Activated naive CD4-positive, alpha-beta T cell treated with anti-CD3 and anti-CD28 coated beads, Interleukin-2, amount 50 U/mL, for 16 hours (primary cell): Measurements from ENCODE around the gene PPP1R14D.

ENCODE experiments used
- DNase-seq: peaks from one replicate; pipeline ENCODE4 v3.0.0-alpha.2; 2020

PPP1R14D gene

DNA sequence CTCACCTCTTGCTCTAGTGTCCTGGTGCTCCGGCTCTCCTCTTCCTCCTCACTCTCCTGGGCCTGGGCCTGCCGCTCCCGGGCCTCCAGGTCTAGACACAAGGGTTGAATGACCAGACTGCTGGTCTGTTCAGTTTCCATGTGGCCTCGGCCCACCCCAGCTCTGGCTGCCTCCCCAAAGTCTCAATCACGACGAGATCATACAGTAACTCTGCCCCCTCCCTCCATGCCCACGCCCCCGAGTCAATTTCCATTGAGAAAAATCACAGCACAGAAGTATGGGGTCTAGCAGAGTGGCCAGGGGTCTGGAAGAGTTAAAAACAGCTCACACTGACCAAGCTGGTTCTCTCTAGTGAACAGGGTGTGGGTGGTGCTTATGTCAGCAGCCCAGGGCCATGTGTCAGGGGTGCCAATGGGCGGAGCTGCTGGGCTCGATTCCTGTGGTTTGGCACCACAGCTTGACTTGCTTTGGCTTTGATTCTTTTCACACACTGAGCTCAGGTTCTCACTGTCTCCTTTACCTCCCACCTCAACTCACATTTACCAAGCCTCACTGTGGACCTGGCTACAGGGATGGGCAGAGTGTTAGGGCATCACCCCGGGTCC is 51.9 kb downstream of the PPP1R14D start:
- no peak for DNase-seq

DNA sequence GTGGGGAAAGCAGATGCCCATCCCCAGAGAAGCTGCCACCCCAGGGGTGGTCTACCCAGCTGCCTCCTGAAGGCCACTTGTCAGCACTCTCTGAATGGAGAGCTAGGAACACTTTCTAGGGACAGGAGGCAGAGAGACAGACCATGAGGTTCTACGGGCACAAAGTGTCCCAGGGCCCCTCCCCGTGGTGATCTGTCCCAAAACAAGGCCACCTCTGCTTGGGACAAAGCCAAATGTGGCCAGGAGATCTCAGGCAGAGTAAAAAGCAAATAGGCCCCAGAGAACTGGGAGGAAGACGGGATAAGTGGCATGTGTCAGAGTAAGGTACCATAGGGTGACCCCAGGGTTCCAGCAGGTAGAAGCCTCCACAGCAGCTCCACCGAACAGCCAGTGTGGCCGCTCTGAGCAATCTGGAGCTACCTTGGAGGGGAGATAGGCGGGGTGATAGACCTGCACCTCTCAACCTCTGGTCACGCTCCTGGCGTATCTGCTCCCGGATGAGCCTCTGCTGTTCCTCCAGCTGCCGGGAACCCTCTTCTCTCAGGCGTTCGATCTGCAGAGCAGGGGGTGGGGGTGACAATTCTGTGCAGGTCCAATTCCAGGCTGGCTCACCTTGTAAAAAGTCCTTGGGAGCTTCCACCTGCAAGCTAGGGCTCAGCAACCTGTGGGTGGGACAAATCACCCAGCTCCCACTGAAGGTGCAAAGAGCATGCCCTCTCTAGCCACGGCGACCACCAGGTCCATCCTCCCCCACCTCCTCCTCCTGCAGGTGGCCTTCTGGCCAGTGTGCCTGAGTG is 52.6 kb downstream of the PPP1R14D start:
- no peak for DNase-seq

DNA sequence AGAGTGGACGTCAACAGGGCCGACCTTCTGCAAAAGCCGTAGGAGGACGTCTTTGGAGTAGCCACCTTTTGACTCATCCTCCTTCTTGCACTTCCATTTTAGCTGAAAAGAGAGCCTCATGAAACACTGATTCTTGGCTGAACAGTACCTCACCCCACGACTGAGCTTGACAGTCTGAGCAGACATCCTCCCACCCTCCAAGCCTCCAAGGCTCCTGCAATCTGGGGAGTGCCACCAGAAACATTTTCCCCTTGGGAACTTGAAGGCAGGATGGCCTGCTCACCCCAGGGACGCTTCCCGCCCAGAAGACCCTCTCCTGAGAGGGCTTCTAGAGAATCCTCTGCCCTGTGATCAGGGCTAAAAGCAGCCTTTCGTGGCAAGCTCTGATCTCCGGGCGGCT is 53.5 kb downstream of the PPP1R14D start:
- no peak for DNase-seq

DNA sequence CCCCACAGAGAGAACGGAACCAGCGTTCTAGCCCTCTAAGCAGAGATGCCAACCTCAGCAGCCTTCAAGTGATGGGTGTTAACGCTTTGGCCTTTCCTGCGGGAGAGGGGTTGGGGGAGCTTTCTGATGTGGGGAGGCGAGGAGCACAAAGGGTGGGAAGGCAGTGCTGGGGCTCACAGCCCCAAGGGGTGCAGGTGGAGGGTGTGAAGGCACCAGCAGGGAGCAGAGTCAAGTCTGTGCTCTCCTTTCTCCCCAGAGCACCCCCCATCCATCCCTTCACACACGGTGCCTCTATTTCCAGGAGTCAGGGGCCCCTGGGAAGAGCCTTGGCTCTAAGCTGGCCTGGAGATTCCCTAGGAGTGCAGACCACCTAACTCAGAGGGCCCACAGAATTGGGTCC is 54.6 kb downstream of the PPP1R14D start:
- DNase-seq: no peak

DNA sequence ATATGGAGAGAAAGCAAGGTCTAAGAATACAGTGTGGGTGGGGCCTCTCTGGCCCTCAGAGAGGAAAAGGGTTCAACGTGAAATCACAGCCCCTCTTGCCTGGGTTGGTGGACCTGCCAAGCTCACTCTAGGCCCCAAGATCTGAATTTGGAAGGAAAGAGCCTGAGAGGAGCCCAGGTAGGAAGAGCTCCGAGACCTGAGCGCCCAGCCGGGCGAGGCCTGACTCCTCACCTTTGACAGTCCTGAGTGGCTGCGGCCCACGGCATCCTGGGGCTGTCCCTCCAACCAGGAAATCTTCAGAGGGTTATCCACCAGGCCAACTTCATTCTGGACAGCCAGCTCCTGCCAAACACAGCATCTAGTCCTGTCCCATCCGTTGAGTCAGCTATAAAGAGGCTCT is 55.0 kb downstream of the PPP1R14D start:
- DNase-seq: no peak

DNA sequence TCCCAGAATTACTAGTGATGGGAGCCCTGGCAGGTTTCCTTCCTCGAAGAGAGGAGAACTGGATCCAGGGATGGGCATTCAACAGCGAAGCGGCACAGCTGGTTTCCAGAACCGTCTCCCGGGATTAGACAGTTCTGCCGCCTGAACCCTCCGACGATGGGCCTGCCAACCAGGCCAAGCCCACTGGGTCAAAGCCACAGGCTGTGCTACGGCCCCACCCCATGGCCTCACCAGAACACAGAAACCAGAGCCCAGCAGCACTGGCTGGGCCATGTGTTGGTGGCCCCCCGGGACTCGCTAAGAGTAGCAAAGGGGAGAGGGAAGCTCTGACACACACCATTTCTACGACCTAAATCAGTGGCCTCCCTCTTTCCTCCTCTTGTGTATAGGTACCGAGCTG is 56.5 kb downstream of the PPP1R14D start:
- DNase-seq: no peak

DNA sequence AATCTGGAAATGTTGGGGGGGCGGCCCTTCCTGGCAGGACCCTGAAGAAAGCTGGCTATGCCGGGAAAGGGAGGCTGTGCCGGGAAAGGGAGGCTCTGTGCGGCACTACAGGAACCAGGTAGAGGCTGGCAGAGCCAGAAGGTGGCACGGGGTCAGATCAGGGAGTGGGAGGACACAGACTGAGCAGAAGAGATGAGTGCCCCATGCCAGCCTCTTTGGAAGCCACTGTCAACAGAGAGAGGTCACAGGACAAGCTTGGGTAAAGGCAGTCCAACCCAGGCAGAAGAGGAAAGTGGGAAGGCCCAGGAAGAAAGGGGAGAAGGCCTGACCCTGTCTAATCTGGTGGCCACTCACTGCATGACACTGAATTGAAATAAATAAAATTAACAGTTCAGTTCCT is 57.3 kb downstream of the PPP1R14D start:
- DNase-seq: no peak

DNA sequence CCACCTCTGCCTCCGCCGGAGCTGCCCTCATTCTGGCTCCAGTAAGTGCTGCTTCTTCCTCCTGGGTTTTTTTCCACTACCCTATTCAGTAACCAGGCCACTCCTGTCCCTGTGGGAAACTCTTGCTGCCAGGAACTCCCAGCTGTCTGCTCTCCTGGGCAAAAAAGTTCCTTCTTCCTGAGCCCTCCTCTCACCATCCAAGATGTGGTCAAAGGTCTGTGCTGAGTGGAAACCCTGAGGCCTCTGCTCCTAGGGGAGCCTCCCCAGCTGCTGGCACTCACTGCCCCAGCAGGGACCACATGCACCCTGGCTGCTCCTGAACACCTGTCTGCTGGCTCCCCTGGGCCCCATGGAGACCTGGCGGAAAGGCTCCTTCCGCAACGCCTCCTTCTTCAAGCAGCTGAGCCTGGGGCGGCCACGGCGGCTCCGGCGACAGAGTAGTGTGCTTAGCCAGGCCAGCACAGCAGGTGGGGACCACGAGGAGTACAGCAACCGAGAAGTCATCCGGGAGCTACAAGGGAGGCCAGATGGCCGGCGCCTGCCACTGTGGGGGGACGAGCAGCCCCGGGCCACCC is 58.3 kb downstream of the PPP1R14D start:
- DNase-seq: no peak

DNA sequence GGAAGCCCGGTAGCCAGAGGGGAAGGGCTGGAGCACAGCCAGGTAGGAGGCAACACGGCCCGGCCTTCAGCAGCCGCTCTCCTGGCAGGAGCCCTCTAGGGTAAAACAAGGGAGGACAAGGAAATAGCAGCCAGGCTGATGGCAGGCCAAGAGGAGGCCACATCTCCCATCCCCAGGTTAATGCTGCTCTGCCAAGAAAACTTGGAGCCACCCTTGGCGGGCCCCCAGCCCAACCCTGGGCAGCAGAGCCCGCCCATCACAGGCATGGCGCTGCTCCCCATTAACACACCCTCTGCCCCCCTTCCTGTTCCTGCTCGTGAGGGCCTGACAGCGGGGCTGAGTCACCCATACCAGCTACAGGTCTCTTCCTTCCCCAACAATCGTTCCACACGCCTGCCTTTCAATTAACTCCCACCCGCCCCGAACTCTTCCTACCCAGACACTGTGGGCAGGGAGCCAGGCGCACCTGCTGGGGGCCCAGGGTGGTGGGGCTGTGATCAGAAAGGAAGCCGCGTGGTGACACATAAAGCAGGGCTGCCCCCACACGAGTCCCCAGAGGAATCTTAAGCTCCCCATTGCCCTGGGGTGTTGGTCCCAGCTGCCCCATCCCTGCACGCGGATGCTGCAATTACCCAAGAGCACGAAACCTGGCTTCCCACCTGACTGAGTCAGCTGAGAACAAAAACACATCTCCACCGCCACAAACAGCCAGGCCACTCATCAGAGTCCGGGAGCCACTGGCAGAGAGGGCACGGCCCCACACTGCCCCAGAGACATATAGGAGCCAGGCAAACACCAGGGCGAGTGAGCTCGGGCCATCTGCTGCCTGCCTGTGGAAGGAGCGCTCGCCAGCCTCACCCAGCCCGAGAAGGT is 59.0 kb downstream of the PPP1R14D start, which contains the start of gene C15orf62:
Gene C15orf62, plus strand, starts transcription at position 707 of the 873 bp plus-strand sequence. CDS start 516 bp downstream, outside the sequence.
- peak; percentile 80 for DNase-seq

DNA sequence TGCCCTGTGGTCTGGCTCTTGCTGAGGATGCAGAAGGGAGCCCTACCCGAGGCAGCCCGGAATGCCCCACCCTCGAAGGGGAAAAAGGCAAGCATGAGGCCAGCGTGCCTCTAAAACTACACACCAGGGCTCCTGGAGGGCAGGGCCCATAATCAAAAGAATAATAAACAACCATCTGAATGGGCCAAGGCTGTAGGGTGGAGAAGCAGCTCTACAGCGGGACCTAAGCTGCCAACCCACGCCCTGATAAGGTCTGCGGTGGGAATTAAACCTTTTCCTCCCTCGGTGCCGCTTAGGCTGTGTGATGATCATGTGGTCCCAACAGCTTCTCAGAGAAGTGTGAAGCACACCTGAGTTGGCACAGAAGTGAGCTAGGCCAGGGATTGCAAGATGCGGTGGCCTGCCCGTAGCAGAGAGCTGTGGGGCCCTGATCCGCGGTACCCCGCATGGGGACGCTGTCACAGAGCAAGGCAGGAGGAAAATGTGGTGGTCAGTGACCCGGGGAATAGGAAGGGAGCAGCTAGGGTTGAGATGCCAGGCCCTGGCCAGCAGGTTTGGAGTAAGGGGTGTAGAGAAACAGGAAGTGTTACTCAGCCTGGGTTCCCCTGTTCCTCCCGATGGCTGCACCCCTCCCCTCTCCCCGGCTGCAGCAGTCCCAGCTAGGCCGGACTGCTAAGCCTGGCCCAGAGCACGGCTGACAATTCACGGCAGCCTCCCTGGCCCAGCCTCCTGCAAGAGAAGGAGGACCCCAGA is 59.8 kb downstream of the PPP1R14D start:
- DNase-seq: no peak

DNA sequence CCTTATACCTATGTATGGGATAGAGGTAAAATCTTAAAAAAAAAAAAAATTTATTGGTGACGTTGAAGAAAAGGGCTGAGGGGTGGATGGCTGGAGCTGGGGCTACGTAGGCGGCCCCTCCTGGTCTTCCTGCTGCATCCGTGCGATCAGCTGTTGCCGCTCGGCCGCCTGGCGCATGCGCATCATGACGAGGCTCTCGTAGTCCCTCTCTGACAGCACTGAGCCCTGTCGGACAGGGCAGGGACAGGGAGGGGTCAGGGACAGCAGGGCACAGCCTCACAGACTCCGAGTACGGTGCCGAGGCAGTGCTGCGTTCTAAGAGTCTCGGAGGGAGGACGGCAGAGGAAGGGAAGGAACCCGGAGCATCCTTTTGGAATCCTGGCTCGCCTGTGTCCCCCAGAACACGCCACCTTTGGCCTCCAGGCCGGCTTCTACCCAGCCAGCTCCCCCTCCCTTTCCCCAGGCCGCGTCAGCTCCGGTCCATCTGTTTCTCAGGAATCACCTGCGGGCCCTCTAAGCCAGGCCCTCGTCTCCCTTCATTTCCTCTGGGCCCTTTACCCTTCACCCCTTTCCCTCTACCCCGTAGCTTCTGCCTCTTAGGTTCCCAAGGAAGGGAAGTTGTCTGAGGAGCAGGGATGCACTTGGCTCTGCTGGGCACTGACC is 60.5 kb downstream of the PPP1R14D start:
- no peak for DNase-seq

DNA sequence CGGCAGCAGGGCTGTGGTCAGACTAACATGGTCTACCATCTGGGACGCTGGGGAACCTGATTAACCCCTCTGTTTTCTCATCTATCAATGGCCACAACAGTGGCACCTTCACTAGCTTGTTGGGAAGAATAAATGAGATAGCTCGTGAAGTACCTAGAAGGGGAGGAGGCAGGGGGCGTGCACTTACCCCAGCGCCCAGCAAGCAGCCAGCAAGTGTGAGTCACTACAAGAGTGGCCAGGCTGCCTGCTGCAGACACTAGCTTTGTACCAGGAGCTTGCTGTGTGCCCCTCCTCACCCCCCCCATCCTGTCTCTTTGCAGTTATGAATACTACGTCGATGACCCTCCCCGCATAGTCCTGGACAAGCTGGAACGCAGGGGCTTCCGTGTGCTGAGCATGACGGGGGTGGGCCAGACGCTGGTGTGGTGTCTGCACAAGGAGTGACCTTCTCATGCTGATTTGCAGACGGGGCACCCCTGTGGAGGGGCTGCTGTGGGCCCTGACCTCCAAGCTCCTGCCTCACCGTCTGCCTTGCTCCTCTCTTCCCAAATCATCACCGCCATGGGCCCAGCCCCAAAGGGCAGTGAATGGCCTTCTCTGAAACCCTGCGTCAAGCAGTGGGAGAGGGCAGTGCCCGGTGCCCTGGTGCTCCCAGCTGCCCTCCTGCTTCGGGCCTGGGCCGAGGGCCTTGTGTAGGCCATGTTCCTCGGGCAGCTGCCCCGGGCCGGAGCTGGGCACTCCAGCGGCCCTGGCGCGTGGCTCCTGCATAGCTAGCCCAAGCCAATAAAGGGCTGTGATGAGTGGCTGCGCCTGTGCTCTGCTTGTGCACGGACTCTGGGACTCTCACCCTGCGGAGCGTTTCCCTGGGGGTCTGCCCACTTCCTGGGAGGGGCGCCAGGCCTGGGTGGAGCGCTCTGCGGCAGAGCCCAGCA is 61.3 kb downstream of the PPP1R14D start:
- DNase-seq: no peak

DNA sequence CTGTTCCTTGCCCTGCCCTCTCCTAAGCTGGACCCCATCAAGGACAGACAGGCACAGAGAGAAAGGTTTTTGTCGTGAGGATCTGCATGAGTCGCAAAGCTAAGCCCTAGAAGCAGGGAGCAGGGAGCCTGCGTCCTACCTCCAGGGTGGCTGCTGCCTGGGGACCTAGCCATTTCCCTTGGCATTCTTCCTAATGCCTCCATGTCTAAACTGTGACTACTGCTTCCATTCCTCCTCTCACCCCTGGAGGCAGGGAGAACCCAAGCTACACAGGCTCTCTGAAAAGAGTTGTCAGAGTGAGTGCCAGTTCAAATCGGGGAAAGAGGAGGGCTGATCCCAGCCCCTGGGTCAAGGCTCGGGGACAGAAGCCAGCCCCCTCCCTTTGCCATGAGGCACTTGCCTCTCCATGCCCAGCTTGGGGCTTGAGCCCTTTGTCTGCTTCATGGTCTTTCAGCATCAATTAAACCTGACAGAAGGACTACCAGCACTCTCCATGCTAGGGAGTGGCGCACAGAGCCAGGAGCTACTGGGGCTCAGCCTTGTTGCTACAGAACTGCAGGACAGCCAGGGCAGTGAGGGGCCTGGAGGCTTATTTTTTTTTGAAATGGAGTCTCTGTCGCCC is 62.2 kb downstream of the PPP1R14D start:
- DNase-seq: no peak
